ENCODE data around the gene SLC25A18.

Gene SLC25A18

DNA sequence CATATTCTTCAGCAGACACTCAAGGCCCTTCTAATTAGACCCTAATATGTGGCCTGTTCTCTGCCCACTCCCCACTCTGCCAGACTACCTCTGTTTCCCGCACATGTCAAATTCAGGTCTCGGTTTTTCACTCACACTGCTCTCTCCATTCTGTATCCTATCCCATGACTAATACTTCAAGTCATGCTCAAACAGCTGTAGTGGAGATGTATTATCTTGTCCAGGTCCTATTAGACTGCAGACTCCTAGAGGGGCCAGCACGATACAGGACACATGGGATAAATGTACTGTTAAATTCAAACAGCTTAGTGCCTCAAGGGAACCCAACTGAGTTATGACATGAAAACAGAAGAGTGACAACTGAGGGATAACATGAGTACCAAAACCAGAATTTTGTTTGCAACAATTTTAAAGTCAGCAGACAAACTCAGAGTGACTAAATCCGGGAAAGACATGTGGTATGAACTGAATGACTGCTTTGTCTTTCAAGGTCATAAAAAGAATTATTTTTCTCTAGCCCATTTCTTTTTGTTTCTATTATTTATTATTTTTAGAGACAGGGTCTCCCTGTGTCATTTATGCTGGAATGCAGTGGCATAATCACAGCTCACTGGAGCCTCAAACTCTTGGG is 44.7 kb downstream of the SLC25A18 start:
- Histone ChIP-seq H2BK120ac (ENCODE audit: insufficient read depth, low read length, poor library complexity) (no peak overlapping the region), H3K36me3 (ENCODE audit: control insufficient read depth in 1 of 2, insufficient read depth in 2 of 2, low read length in 2 of 2) (peaks cover 9 to 22% of the 10 kb centered on the region in 2 experiments), H4K91ac (ENCODE audit: low read depth, low read length) (no peak overlapping the region), H3K23ac (ENCODE audit: low read length) (no peak overlapping the region), H3K4ac (ENCODE audit: low read depth, low read length) (no peak overlapping the region), H3K27ac (ENCODE audit: low read depth, low read length) (no peak overlapping the region), H3K79me1 (ENCODE audit: low read length) (no peaks in the 10 kb centered on the region), H4K12ac (ENCODE audit: low read depth, low read length) (no peak overlapping the region), H4K8ac (ENCODE audit: low read depth, low read length) (no peak overlapping the region), H2AFZ (ENCODE audit: insufficient read depth, low read length, poor library complexity) (no peak overlapping the region), H3K18ac (ENCODE audit: low read length) (no peak overlapping the region), H2BK5ac (ENCODE audit: low read depth, low read length, poor library complexity) (no peak overlapping the region), H3K27me3 (ENCODE audit: insufficient read depth, low read length) (no peaks in the 10 kb centered on the region), H3K9ac (ENCODE audit: low read length) (no peak overlapping the region), H2AK5ac (ENCODE audit: low read length) (no peak overlapping the region), H3K79me2 (ENCODE audit: control insufficient read depth, insufficient read depth, low read length, poor library complexity) (no peaks in the 10 kb centered on the region), H3K4me2 (ENCODE audit: low read length) (no peak overlapping the region), H3K14ac (ENCODE audit: low read length) (no peak overlapping the region), H3K4me3 (ENCODE audit: low read depth, low read length) (no peak overlapping the region), H3K4me1 (ENCODE audit: control insufficient read depth in 1 of 2, insufficient read depth in 2 of 2, low read length in 2 of 2) (peaks cover 0 to 2% of the 10 kb centered on the region in 2 experiments), H2BK12ac (ENCODE audit: low read length) (no peak overlapping the region), H3K9me3 (ENCODE audit: insufficient read depth, low read depth, low read length) (no peaks in the 10 kb centered on the region)
- DNase-seq: peak in 1 of 2 donors; percentile 30
- no CpG with 5 or more reads among the region's 4 CpGs for WGBS (ENCODE audit: extremely low coverage, insufficient coverage, insufficient read length)

DNA sequence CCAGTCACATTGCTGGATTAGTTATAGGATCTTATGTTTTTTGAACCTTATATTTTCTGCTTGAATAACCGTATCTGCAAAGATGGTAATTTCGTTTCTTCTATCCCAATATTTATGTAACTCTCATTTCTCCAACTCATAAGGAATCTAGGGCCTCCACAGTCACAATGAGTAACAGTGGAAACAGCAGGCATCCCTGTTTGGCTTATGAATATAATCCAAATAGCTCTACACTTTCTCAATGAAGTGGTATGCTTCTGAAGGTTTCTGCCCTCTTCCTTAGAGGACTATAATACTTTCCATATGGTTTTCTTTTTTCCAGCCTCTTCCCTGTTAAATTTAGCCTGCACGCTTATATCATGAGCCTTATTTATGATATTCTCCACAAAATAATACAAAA is 48.8 kb downstream of the SLC25A18 start:
- H3K18ac ChIP-seq (ENCODE audit: low read length): no peak overlapping the region
- H2AK5ac ChIP-seq (ENCODE audit: low read length): no peak overlapping the region
- no peak overlapping the region for H3K23ac ChIP-seq (ENCODE audit: low read length)
- no peak overlapping the region for H2BK120ac ChIP-seq (ENCODE audit: insufficient read depth, low read length, poor library complexity)
- H3K27ac ChIP-seq (ENCODE audit: low read depth, low read length): no peak overlapping the region
- no peak overlapping the region for H3K4ac ChIP-seq (ENCODE audit: low read depth, low read length)
- H3K14ac ChIP-seq (ENCODE audit: low read length): no peak overlapping the region
- H4K91ac ChIP-seq (ENCODE audit: low read depth, low read length): no peak overlapping the region
- no peak overlapping the region for H2AFZ ChIP-seq (ENCODE audit: insufficient read depth, low read length, poor library complexity)
- no peaks in the 10 kb centered on the region for H3K9me3 ChIP-seq (ENCODE audit: insufficient read depth, low read depth, low read length)
- WGBS (ENCODE audit: extremely low coverage, insufficient coverage, insufficient read length): no CpG with 5 or more reads among the region's 3 CpGs
- H3K4me1 ChIP-seq (ENCODE audit: control insufficient read depth in 1 of 2, insufficient read depth in 2 of 2, low read length in 2 of 2): peaks cover 0 to 2% of the 10 kb centered on the region in 2 experiments
- no peak overlapping the region for H2BK12ac ChIP-seq (ENCODE audit: low read length)
- H3K4me3 ChIP-seq (ENCODE audit: low read depth, low read length): no peak overlapping the region
- no peak overlapping the region for H4K12ac ChIP-seq (ENCODE audit: low read depth, low read length)
- H3K36me3 ChIP-seq (ENCODE audit: control insufficient read depth in 1 of 2, insufficient read depth in 2 of 2, low read length in 2 of 2): peaks cover 22 to 24% of the 10 kb centered on the region in 2 experiments
- H3K27me3 ChIP-seq (ENCODE audit: insufficient read depth, low read length): no peaks in the 10 kb centered on the region
- H3K79me2 ChIP-seq (ENCODE audit: control insufficient read depth, insufficient read depth, low read length, poor library complexity): no peaks in the 10 kb centered on the region
- H3K79me1 ChIP-seq (ENCODE audit: low read length): no peaks in the 10 kb centered on the region
- H3K4me2 ChIP-seq (ENCODE audit: low read length): no peak overlapping the region
- DNase-seq: no peak
- no peak overlapping the region for H2BK5ac ChIP-seq (ENCODE audit: low read depth, low read length, poor library complexity)
- no peak overlapping the region for H4K8ac ChIP-seq (ENCODE audit: low read depth, low read length)
- no peak overlapping the region for H3K9ac ChIP-seq (ENCODE audit: low read length)

DNA sequence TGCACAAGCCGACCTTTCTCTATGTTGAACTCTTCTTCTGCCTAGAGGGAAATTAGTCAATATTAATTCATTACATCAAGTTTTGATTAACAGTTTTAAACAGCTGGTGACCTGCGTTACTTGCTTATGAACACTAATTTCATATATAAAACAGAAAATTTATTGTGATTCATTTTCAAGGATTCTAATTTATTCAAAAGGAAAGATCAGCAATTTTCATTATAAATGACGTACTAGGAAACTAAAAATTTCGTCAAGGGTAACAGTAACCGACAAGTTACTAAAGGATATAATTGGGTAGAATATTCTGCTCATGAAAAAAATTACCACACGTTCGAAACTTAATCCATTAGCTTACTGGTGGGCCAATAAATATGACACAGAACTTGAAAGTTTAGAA is 50.0 kb downstream of the SLC25A18 start:
- Histone ChIP-seq H3K18ac (ENCODE audit: low read length) (no peak overlapping the region), H3K23ac (ENCODE audit: low read length) (no peak overlapping the region), H4K12ac (ENCODE audit: low read depth, low read length) (no peak overlapping the region), H2AK5ac (ENCODE audit: low read length) (no peak overlapping the region), H3K9me3 (ENCODE audit: insufficient read depth, low read depth, low read length) (no peaks in the 10 kb centered on the region), H4K91ac (ENCODE audit: low read depth, low read length) (no peak overlapping the region), H2BK12ac (ENCODE audit: low read length) (no peak overlapping the region), H3K14ac (ENCODE audit: low read length) (no peak overlapping the region), H3K36me3 (ENCODE audit: control insufficient read depth in 1 of 2, insufficient read depth in 2 of 2, low read length in 2 of 2) (peaks cover 22 to 28% of the 10 kb centered on the region in 2 experiments), H3K4ac (ENCODE audit: low read depth, low read length) (no peak overlapping the region), H2BK5ac (ENCODE audit: low read depth, low read length, poor library complexity) (no peak overlapping the region), H3K4me2 (ENCODE audit: low read length) (no peak overlapping the region), H3K27ac (ENCODE audit: low read depth, low read length) (no peak overlapping the region), H2BK120ac (ENCODE audit: insufficient read depth, low read length, poor library complexity) (no peak overlapping the region), H3K27me3 (ENCODE audit: insufficient read depth, low read length) (no peaks in the 10 kb centered on the region), H3K79me1 (ENCODE audit: low read length) (no peaks in the 10 kb centered on the region), H3K4me1 (ENCODE audit: control insufficient read depth in 1 of 2, insufficient read depth in 2 of 2, low read length in 2 of 2) (peaks cover 0 to 2% of the 10 kb centered on the region in 2 experiments), H3K79me2 (ENCODE audit: control insufficient read depth, insufficient read depth, low read length, poor library complexity) (no peaks in the 10 kb centered on the region), H3K9ac (ENCODE audit: low read length) (no peak overlapping the region), H4K8ac (ENCODE audit: low read depth, low read length) (no peak overlapping the region), H3K4me3 (ENCODE audit: low read depth, low read length) (no peak overlapping the region), H2AFZ (ENCODE audit: insufficient read depth, low read length, poor library complexity) (no peak overlapping the region)
- DNase-seq: no peak
- no CpG with 5 or more reads among the region's 7 CpGs for WGBS (ENCODE audit: extremely low coverage, insufficient coverage, insufficient read length)

DNA sequence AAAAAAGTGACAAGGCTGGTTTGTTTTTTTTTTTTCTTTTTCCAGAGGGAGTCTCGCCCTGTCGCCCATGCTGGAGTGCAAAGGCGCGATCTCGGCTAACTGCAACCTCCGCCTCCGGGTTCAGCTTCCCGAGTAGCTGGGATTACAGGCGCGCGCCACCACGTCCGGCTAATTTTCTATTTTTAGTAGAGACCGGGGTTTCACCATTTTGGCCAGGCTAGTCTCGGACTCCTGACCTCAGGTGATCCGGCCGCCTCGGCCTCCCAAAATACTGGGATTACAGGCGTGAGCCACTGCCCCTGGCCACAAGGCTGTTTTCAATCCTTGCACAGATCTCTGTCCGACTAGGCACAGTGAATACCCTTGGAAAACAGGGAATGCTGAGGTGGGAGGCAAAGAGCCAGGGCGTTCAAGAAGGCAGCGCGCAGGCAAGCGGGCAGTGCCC is 64.7 kb downstream of the SLC25A18 start:
- H3K4me1 ChIP-seq (ENCODE audit: control insufficient read depth in 1 of 2, insufficient read depth in 2 of 2, low read length in 2 of 2): peaks cover 0 to 3% of the 10 kb centered on the region in 2 experiments
- H2BK120ac ChIP-seq (ENCODE audit: insufficient read depth, low read length, poor library complexity): peak overlapping the region; percentile 95
- H4K8ac ChIP-seq (ENCODE audit: low read depth, low read length): peak overlapping the region; percentile 98
- peak overlapping the region; percentile 31 for H3K23ac ChIP-seq (ENCODE audit: low read length)
- H3K79me2 ChIP-seq (ENCODE audit: control insufficient read depth, insufficient read depth, low read length, poor library complexity): peaks cover 11% of the 10 kb centered on the region
- peak; percentile 17 to 66 for DNase-seq
- H3K27ac ChIP-seq (ENCODE audit: low read depth, low read length): peak overlapping the region; percentile 69
- peak overlapping the region; percentile 91 for H3K4me3 ChIP-seq (ENCODE audit: low read depth, low read length)
- peaks cover 6 to 14% of the 10 kb centered on the region in 2 experiments for H3K36me3 ChIP-seq (ENCODE audit: control insufficient read depth in 1 of 2, insufficient read depth in 2 of 2, low read length in 2 of 2)
- H3K79me1 ChIP-seq (ENCODE audit: low read length): peaks cover 8% of the 10 kb centered on the region
- peak overlapping the region; percentile 96 for H4K12ac ChIP-seq (ENCODE audit: low read depth, low read length)
- H3K18ac ChIP-seq (ENCODE audit: low read length): peak overlapping the region; percentile 98
- H3K4me2 ChIP-seq (ENCODE audit: low read length): peak overlapping the region; percentile 85
- H2BK5ac ChIP-seq (ENCODE audit: low read depth, low read length, poor library complexity): peak overlapping the region; percentile 98
- peak overlapping the region; percentile 56 for H2BK12ac ChIP-seq (ENCODE audit: low read length)
- no CpG with 5 or more reads among the region's 24 CpGs for WGBS (ENCODE audit: extremely low coverage, insufficient coverage, insufficient read length)
- H2AK5ac ChIP-seq (ENCODE audit: low read length): peak overlapping the region; percentile 98
- H3K9ac ChIP-seq (ENCODE audit: low read length): peak overlapping the region; percentile 91
- H2AFZ ChIP-seq (ENCODE audit: insufficient read depth, low read length, poor library complexity): peak overlapping the region; percentile 95
- H3K27me3 ChIP-seq (ENCODE audit: insufficient read depth, low read length): no peaks in the 10 kb centered on the region
- peak overlapping the region; percentile 100 for H3K4ac ChIP-seq (ENCODE audit: low read depth, low read length)
- peak overlapping the region; percentile 100 for H3K14ac ChIP-seq (ENCODE audit: low read length)
- peak overlapping the region; percentile 89 for H4K91ac ChIP-seq (ENCODE audit: low read depth, low read length)
- no peaks in the 10 kb centered on the region for H3K9me3 ChIP-seq (ENCODE audit: insufficient read depth, low read depth, low read length)

All from trophoblast cell (in vitro differentiated cells and primary cell).